Stimulated activated CD8-positive, alpha-beta memory T cell treated with anti-CD3 and anti-CD28 coated beads, Interleukin-12 subunit alpha, Interleukin-12 subunit beta, amount 100 ng/mL, for 24 hours (primary cell): ENCODE data around the gene TXNDC17.
"Not testable (repeated sequence)": the region's sequence is repeated elsewhere in the genome, so short reads cannot be mapped to it uniquely, and the experiment has no call there.

ENCODE experiments used
- DNase-seq: peaks from one replicate; pipeline ENCODE4 v3.0.0-alpha.2; 2020; ENCODE audit errors: extremely low read depth

The TXNDC17 gene

GRCh38 chr17:6683730-6684459 lies 43.0 kb downstream of the TXNDC17 start:
- no peak for DNase-seq

DNA sequence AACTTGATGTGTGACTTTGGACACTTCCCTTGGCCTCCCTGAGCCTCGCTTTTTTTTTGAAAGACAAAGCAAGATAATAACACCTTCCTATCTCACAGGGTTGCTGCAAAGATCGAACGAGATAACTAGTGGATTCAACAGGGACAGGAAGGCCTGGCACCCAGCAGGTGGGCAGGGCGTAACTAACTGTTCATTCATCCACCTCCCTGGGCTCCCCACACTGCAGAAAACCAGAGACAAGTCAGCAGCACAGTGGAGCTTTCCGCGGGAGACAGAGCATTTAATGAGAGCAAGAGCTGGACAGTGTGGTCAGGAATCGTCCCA lies 43.6 kb downstream of the TXNDC17 start:
- no peak for DNase-seq

- no peak for DNase-seq
These were observed 44.3 kb downstream of the TXNDC17 start for GRCh38 chr17:6684881-6685767.

GRCh38 chr17:6686026-6686425 lies 45.2 kb downstream of the TXNDC17 start:
- no peak for DNase-seq

- DNase-seq, result no peak
These were observed 48.1 kb downstream of the TXNDC17 start for GRCh38 chr17:6688944-6689343.

DNA sequence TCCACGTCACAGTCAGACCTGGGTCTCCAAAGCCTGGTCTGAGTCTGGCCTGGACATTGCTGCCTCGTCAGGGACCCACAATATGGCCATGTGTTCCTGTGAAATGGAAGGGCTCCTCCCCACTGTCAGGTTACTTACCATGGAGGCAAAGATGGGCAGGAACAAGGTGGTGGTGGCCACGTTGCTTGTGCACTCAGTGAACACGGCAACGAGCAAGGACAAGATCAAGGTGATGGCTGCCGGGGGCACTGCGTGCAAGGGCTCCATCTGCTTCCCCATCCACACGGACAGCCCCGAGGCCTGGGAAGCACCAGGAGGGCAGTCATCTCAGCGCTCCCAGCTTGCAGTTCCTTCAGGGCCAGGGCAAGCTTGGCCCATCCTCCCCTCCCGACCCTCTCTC lies 49.8 kb downstream of the TXNDC17 start:
- DNase-seq, result no peak

DNA sequence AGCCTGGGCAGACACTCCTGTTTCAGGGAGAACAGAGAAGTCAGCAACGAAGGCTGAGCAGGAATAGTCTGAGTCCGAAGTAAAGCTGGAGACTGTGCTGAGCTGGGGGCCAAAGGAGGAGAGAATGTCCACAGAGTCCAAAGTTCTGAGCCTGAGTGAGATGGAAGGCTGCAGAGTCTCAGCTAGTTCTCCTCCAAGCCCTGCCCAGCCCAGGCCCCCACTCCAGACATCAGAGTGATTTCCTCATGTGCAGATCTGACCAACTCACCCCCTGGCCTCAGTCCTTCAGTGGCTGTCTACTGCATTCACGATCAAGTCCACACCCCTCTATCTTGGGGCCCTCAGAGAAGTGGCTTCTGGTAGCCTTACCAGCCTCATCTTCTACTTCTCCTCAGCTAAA lies 50.7 kb downstream of the TXNDC17 start:
- DNase-seq, result no peak

GRCh38 chr17:6691958-6692357 lies 51.1 kb downstream of the TXNDC17 start:
- DNase-seq, result not testable (repeated sequence)
